ENCODE measurements around the gene TAS1R2. TPM values are rescaled to one million over a fixed set of nuclear protein-coding genes. Genes with fewer than 3 reads are reported as not detected.

TAS1R2 gene
- total and polyA plus RNA-seq, 2 of the 8 experiments (the other 6 are each of a cell fraction or from before 2014, with no cell fraction given), result not detected

GRCh38 chr1:18794561-18794960, 64.9 kb downstream of the TAS1R2 start:
- H4K8ac ChIP-seq (ENCODE audit: extremely low read depth, insufficient read depth, low read length), result no peak overlapping the region; the same call in 1 of the 2 replicates
- H3K4ac ChIP-seq (replicated peaks; ENCODE audit: insufficient read length, low read depth, low read length), result no peak overlapping the region
- H3K4me3 ChIP-seq (ENCODE audit: extremely low read depth in 1 of 4, insufficient read depth in 2 of 4, low read depth in 3 of 4, low read length in 4 of 4), result no peak overlapping the region; a peak in 1 of 8 replicates
- no peaks in the 10 kb centered on the region for H3K23me2 ChIP-seq (ENCODE audit: low read depth, low read length)
- no peak overlapping the region for H2BK20ac ChIP-seq (ENCODE audit: low read length)
- H4K5ac ChIP-seq (ENCODE audit: insufficient read length, low read depth, low read length), result no peak overlapping the region
- H2AK5ac ChIP-seq (ENCODE audit: low read depth, low read length), result no peak overlapping the region
- no peak overlapping the region for H3K23ac ChIP-seq (ENCODE audit: insufficient read length)
- 38% methylated on average over 5 of the region's 5 CpGs; no CpG with 5 or more reads in 1 of the 2 experiments for WGBS, 2 experiments (ENCODE audit: extremely low coverage in 1 of 2, insufficient coverage in 1 of 2, insufficient read length in 1 of 2, insufficient replicate concordance in 2 of 2, low coverage in 1 of 2, low lambda C conversion rate in 2 of 2, missing lambda C conversion rate in 1 of 2)
- H2AFZ ChIP-seq (ENCODE audit: low read length), result peak overlapping the region; percentile 76
- H3K36me3 ChIP-seq (ENCODE audit: control insufficient read depth in 2 of 4, insufficient read depth in 4 of 4, low read length in 3 of 4), result no peaks in the 10 kb centered on the region
- H3K79me1 ChIP-seq (ENCODE audit: low read depth, low read length), result no peaks in the 10 kb centered on the region
- no peak overlapping the region for H3K27ac ChIP-seq (ENCODE audit: low read depth, low read length)
- DNase-seq (ENCODE audit: low read depth in 1 of 2, low spot score in 2 of 2) (peak; percentile 33 to 78), FAIRE-seq (peak; percentile 87)
- POLR2A ChIA-PET (ENCODE audit: partially characterized antibody), result interaction anchor here (1.0 to 1.3 kb wide), 2 partner anchors 10 to 20 kb away, joined by 3 to 4 read pairs; no protein-coding TSS in a partner anchor
- H4K91ac ChIP-seq (replicated peaks; ENCODE audit: insufficient read length, low read length), result no peak overlapping the region
- H2BK5ac ChIP-seq (ENCODE audit: low read depth, low read length), result no peak overlapping the region
- peaks cover 0 to 4% (median 0%) of the 10 kb centered on the region in 4 experiments; a peak in 3 of 7 replicates for H3K27me3 ChIP-seq (replicated peaks in 1 of 4; ENCODE audit: control insufficient read depth in 3 of 4, extremely low read depth in 1 of 4, insufficient read depth in 3 of 4, low read length in 3 of 4)
- H2BK120ac ChIP-seq (replicated peaks; ENCODE audit: low read depth, low read length), result no peak overlapping the region
- CTCF ChIA-PET (ENCODE audit: partially characterized antibody), result interaction anchor here (0.8 to 5.2 kb wide), 21 partner anchors 9 to 200 kb away, joined by 3 to 23 read pairs (median 4); no protein-coding TSS in a partner anchor
- no peak overlapping the region for H2BK12ac ChIP-seq (ENCODE audit: low read depth, low read length)
- 0 out of 2 replicates have a peak overlapping the region, but pooled peaks have one; percentile 66 for H2BK15ac ChIP-seq (ENCODE audit: low read length)
- H4K20me1 ChIP-seq (replicated peaks in 1 of 2; ENCODE audit: control insufficient read depth in 1 of 2, insufficient read depth in 2 of 2, low read length in 2 of 2), result no peaks in the 10 kb centered on the region
- H3K4me2 ChIP-seq (ENCODE audit: insufficient read depth in 1 of 2, low read depth in 2 of 2, low read length in 2 of 2), result peak overlapping the region in 1 of 2 experiments; percentile 51; a peak in 2 of 4 replicates
- no peak overlapping the region for H3K18ac ChIP-seq (ENCODE audit: extremely low read depth, low read length)
- H3K9me3 ChIP-seq (ENCODE audit: insufficient read depth in 2 of 2, low read depth in 1 of 2, low read length in 1 of 2), result no peaks in the 10 kb centered on the region
- H3K14ac ChIP-seq (ENCODE audit: insufficient read length), result no peak overlapping the region
- no peak for TF ChIP-seq YY1 (IDR thresholded peaks at IDR 0.05; ENCODE audit: low read depth, low read length)
- no peak for TF ChIP-seq JUN (IDR thresholded peaks at IDR 0.05; ENCODE audit: low read depth, low read length)
- TF ChIP-seq NRF1 (IDR thresholded peaks at IDR 0.05; ENCODE audit: low read depth, low read length), result no peak
- TF ChIP-seq HDAC2 (IDR thresholded peaks at IDR 0.05; ENCODE audit: borderline replicate concordance in 1 of 2, low read depth in 2 of 2, low read length in 2 of 2), result no peak
- TF ChIP-seq SIX5 (IDR thresholded peaks at IDR 0.05; ENCODE audit: low read depth, low read length), result no peak
- TF ChIP-seq, protein P1, sequence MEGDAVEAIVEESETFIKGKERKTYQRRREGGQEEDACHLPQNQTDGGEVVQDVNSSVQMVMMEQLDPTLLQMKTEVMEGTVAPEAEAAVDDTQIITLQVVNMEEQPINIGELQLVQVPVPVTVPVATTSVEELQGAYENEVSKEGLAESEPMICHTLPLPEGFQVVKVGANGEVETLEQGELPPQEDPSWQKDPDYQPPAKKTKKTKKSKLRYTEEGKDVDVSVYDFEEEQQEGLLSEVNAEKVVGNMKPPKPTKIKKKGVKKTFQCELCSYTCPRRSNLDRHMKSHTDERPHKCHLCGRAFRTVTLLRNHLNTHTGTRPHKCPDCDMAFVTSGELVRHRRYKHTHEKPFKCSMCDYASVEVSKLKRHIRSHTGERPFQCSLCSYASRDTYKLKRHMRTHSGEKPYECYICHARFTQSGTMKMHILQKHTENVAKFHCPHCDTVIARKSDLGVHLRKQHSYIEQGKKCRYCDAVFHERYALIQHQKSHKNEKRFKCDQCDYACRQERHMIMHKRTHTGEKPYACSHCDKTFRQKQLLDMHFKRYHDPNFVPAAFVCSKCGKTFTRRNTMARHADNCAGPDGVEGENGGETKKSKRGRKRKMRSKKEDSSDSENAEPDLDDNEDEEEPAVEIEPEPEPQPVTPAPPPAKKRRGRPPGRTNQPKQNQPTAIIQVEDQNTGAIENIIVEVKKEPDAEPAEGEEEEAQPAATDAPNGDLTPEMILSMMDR (IDR thresholded peaks at IDR 0.05; ENCODE audit: control extremely low read depth in 1 of 3, insufficient read depth in 1 of 3, low read depth in 1 of 3, low read length in 3 of 3), result peak; percentile 49 to 60 (median 56)
- TF ChIP-seq NANOG (IDR thresholded peaks at IDR 0.05; ENCODE audit: insufficient read depth, low read depth, low read length, poor library complexity, severe bottlenecking), result no peak
- no peak for TF ChIP-seq CHD2 (IDR thresholded peaks at IDR 0.05; ENCODE audit: low read length)
- peak; percentile 25; the same call in 1 of the 2 replicates for TF ChIP-seq GABPA (IDR thresholded peaks at IDR 0.05; ENCODE audit: borderline replicate concordance, insufficient read depth, low read length)
- peak; percentile 41 to 59 for TF ChIP-seq RAD21 (IDR thresholded peaks at IDR 0.05 in 1 of 2, conservative IDR thresholded peaks at IDR 0.05 in 1 of 2; ENCODE audit: low read depth in 2 of 2, low read length in 2 of 2)
- no peaks in the 10 kb centered on the region for H3K79me2 ChIP-seq (ENCODE audit: control insufficient read depth in 1 of 2, insufficient read depth in 2 of 2, low read length in 2 of 2)
- no peak overlapping the region for H3K56ac ChIP-seq (replicated peaks; ENCODE audit: insufficient read length, low read depth, low read length)
- peaks cover 3 to 15% (median 7%) of the 10 kb centered on the region in 4 experiments; a peak in 6 of 7 replicates for H3K4me1 ChIP-seq (replicated peaks in 1 of 4; ENCODE audit: control insufficient read depth in 3 of 4, insufficient read depth in 4 of 4, low read length in 3 of 4)
- H3K9ac ChIP-seq (replicated peaks in 1 of 4; ENCODE audit: extremely low read depth in 1 of 4, low read depth in 3 of 4, low read length in 3 of 4), result no peak overlapping the region
